GM12864 (cell line): ENCODE results near the gene NUP62.

Experiments
- DNase-seq: peaks from one replicate; pipeline ENCODE4 v3.0.0-alpha.2; 2011; ENCODE audit warnings: low read depth
- H3K4me3 ChIP-seq: 2 replicates; pipeline ENCODE4 v1.5.1; 2011; ENCODE audit warnings: mild to moderate bottlenecking, low read depth, low read length, control low read depth
- TF ChIP-seq, protein P1 (sequence below): IDR thresholded peaks from 2 replicates; pipeline ENCODE4 v1.5.1; 2011; ENCODE audit warnings: low read depth, mild to moderate bottlenecking, moderate library complexity, low read length, control low read depth, inconsistent platforms; ENCODE audit errors: missing control alignments

The NUP62 gene

DNA sequence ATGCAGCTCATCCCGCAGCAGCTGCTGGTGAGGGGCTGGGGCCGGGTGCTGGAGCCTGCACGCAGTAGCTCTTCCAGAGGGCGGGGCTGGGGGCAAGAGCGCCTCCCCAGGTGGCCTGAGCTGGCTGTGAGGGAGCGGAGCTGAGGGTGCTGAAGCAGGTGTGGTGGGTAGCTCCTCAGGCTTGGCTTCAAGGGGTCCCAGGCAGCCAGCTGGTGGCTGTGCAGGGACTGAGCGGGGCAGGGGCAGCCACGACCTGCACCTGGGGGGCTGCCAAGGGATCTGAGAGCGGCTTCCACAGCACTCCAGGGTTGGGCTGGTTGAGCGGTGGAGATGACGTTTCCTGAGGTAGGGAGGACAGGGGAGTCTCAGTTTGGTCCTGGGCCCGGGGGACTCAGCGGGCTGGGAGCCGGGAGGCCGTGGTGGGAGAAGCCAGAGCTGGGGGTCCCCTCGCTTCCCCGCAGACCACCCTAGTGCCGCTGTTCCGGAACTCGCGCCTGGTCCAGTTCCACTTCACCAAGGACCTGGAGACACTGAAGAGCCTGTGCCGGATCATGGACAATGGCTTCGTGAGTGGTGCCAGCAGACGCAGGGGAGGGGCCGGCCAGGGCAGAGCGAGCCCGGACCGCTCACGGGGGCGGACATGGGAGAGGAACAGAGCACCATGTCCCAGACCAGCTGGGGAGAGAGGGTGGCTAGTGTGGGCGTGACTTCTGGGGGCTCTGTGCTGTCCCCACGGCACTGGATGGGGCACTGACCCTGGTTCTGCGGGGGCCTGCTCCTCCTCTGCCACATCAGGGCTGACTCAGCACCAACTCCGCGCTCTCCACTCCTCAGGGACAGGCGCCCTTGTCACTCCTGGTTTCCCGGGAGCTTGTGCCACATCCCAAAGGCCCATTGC is 71.0 kb downstream of the NUP62 start:
- TF ChIP-seq, protein P1, sequence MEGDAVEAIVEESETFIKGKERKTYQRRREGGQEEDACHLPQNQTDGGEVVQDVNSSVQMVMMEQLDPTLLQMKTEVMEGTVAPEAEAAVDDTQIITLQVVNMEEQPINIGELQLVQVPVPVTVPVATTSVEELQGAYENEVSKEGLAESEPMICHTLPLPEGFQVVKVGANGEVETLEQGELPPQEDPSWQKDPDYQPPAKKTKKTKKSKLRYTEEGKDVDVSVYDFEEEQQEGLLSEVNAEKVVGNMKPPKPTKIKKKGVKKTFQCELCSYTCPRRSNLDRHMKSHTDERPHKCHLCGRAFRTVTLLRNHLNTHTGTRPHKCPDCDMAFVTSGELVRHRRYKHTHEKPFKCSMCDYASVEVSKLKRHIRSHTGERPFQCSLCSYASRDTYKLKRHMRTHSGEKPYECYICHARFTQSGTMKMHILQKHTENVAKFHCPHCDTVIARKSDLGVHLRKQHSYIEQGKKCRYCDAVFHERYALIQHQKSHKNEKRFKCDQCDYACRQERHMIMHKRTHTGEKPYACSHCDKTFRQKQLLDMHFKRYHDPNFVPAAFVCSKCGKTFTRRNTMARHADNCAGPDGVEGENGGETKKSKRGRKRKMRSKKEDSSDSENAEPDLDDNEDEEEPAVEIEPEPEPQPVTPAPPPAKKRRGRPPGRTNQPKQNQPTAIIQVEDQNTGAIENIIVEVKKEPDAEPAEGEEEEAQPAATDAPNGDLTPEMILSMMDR: no peak
- no peak overlapping the region for H3K4me3 ChIP-seq
- no peak for DNase-seq

DNA sequence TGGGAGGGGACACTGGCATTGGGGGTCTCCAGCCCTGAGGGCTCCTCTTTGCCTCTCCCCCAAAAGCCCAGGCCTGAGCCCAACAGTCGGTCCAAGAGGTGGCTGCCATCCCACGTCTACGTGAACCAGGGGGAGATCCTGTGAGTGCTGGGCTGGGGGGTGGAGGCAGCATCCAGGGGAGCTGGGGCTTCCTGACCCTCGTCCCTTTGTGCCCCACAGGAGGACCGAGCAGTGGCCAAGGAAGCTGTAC is 71.5 kb downstream of the NUP62 start:
- no peak for DNase-seq
- H3K4me3 ChIP-seq: no peak overlapping the region
- TF ChIP-seq, protein P1: no peak

DNA sequence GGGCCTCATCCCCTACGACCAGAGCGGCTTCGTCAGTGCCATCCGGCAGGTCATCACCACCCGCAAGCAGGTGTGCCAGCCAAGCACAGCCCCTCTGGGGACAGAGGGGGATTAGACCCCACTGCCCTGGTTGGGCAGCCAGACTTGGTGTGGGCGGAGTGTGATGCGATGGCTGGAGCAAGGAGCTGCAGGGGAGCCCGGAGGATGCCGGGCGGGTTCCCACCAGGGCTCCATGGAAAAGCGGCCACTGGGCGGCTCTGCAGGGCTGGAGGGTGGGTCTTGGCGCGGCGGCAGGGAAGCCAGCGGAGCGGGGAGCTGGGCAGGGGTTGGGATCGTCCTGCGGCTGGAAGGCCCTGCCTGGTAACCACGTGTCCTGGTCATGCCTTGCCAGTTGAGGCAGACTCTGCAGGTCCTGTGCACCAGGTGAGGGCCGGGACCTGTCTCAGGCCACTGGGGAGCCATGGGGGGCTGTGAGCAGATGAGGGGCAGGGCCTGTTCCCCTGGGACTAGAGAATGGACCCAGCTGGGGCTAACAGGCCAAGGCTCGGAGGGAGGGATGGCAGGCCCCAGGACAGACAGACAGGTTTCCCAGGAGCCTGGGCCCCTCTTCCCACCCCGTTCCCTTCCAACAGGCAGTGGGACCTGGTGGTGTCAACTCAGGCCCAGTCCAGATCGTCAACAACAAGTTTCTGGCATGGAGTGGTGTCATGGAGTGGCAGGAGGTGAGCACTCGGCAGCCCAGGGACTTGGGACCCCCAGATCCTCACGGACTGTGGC is 72.1 kb downstream of the NUP62 start:
- no peak for DNase-seq
- TF ChIP-seq, protein P1: no peak
- no peak overlapping the region for H3K4me3 ChIP-seq
